ENCODE data around the gene FAM135A. TPM values are rescaled to one million over a fixed set of nuclear protein-coding genes. Genes with fewer than 3 reads are reported as not detected.
A peak's percentile ranks its signal among the peaks of the same experiment; 100 is the strongest.
"Not testable (repeated sequence)": the region's sequence is repeated elsewhere in the genome, so short reads cannot be mapped to it uniquely, and the experiment has no call there.

FAM135A gene
- total RNA-seq, 2 experiments from 2014 or later = 7.5 to 7.9 TPM

GRCh38 chr6:70599187-70599586, 185.9 kb downstream of the FAM135A start:
- H3K9me3 Mint-ChIP-seq = peaks cover 2% of the 10 kb centered on the region

GRCh38 chr6:70601014-70601413, 187.7 kb downstream of the FAM135A start:
- peaks cover 16% of the 10 kb centered on the region for H3K36me3 Mint-ChIP-seq
- DNase-seq (no peak), ATAC-seq (ENCODE audit: low read depth) (no peak)
- H3K27ac Mint-ChIP-seq = peak overlapping the region; percentile 18
- no peaks in the 10 kb centered on the region for H3K27me3 Mint-ChIP-seq
- peaks cover 3% of the 10 kb centered on the region for H3K9me3 Mint-ChIP-seq
- H3K4me1 Mint-ChIP-seq = peaks cover 19% of the 10 kb centered on the region
- POLR2A ChIA-PET = interaction anchor here (3.0 kb wide), 1 partner anchor 35 kb away, joined by 11 read pairs; the partner anchor contains the start of gene SDHAF4
- no peak overlapping the region for H3K4me3 Mint-ChIP-seq

More at GRCh38 chr6:70599187-70599586, 185.9 kb downstream of the FAM135A start:
- ATAC-seq (ENCODE audit: low read depth) (peak; percentile 97), DNase-seq (peak; percentile 43)
- Mint-ChIP-seq H3K36me3 (peaks cover 11% of the 10 kb centered on the region), H3K27me3 (no peaks in the 10 kb centered on the region), H3K4me1 (peaks cover 18% of the 10 kb centered on the region), H3K4me3 (peak overlapping the region; percentile 46), H3K27ac (peak overlapping the region; percentile 43)
- POLR2A ChIA-PET = interaction anchor here (0.6 to 3.0 kb wide), 4 partner anchors 33 to 690 kb away, joined by 3 to 11 read pairs (median 8); partner anchors contain the start of genes SDHAF4 and SMAP1

DNA sequence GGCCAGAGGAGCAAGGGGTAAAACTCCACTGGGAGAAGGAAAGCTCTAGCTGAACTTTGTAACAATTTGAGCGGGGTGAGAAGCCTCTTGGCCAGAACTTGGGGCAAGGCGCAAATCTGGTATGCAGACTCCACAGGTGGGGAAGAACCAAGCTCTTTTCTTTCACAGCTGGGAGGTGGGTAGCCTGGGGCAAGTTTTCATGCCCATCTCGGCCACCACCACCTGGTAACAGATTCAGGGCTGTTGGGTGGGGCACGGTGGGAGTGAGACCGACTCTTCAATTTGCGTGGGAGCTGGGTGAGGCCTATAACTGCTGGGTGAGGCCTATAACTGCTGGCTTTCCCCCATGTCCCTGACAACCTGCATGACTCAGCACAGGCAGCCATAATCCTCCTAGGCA, 190.9 kb downstream of the FAM135A start:
- Mint-ChIP-seq H3K36me3 (peaks cover 23% of the 10 kb centered on the region), H3K27ac (no peak overlapping the region), H3K27me3 (no peaks in the 10 kb centered on the region), H3K4me3 (no peak overlapping the region), H3K9me3 (peaks cover 10% of the 10 kb centered on the region), H3K4me1 (peaks cover 29% of the 10 kb centered on the region)
- POLR2A ChIA-PET = interaction anchor here (1.2 kb wide), 1 partner anchor 63 kb away, joined by 3 read pairs; no protein-coding TSS in a partner anchor
- DNase-seq = no peak
- ATAC-seq (ENCODE audit: low read depth) = no peak

DNA sequence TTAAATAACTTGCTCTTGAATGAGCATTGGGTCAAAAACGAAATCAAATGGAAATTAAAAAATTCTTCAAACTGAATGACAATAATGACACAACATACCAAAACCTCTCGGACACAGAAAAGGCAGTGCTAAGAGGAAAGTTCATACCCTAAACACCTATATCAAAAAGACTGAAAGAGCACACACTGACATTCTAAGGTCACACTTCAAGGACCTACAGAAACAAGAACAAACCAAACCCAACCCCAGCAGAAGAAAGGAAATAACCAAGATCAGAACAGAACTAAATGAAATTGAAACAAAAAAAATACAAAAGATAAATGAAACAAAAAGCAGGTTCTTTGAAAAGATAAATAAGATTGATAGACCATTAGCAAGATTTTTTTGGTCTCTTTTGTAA, 194.1 kb downstream of the FAM135A start:
- peaks cover 21% of the 10 kb centered on the region for H3K27me3 Mint-ChIP-seq
- H3K36me3 Mint-ChIP-seq = peaks cover 23% of the 10 kb centered on the region
- POLR2A ChIA-PET = interaction anchor here (0.8 kb wide), 1 partner anchor 60 kb away, joined by 5 read pairs; the partner anchor contains the start of gene SMAP1
- not testable (repeated sequence) for H3K9me3 Mint-ChIP-seq; ATAC-seq (ENCODE audit: low read depth); DNase-seq
- H3K27ac Mint-ChIP-seq = peak overlapping the region; percentile 95
- H3K4me3 Mint-ChIP-seq = peak overlapping the region; percentile 79
- peaks cover 21% of the 10 kb centered on the region for H3K4me1 Mint-ChIP-seq

DNA sequence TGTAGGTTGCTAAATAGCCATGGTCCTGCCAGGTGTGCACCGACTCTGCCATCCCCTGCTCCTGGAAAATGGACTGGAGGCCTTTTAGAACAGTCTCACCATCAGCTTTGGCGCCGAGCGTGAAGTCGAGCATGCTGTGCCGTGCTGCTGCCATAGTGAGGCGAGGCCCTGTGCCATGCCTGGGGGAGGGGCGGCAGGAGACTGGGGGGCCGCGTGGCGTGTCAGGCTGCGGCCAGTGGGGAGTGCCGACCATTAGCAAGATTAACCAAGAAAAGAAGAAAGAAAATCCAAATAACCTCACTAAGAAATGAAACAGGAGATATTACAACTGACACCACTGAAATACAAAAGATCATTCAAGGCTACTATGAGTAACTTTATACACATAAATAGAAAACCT, 195.9 kb downstream of the FAM135A start:
- H3K36me3 Mint-ChIP-seq = peaks cover 23% of the 10 kb centered on the region
- POLR2A ChIA-PET; H3K4me3 Mint-ChIP-seq; DNase-seq; ATAC-seq (ENCODE audit: low read depth); H3K9me3 Mint-ChIP-seq; H3K27ac Mint-ChIP-seq: not testable (repeated sequence)
- peaks cover 19% of the 10 kb centered on the region for H3K4me1 Mint-ChIP-seq
- peaks cover 21% of the 10 kb centered on the region for H3K27me3 Mint-ChIP-seq

Other genes starting within 250 kb of the FAM135A start
- not detected for gene COL9A1, start 110.4 kb upstream of the FAM135A start, total RNA-seq
- 10 to 100 TPM; 13.9 to 15.9 TPM for gene SDHAF4, start 153.4 kb downstream of the FAM135A start, total RNA-seq

Measured in activated naive CD8-positive, alpha-beta T cell treated with anti-CD3 and anti-CD28 coated beads, Interleukin-2, amount 10 ng/mL, durations not matched to agents 7 days and 5 days (primary cell).